NCI-H460 (cell line): ENCODE results near the gene PDGFRB. TPM values are rescaled to one million over a fixed set of nuclear protein-coding genes. Genes with fewer than 3 reads are reported as not detected.

ENCODE experiments used
- DNase-seq: peaks from one replicate; pipeline ENCODE4 v3.0.0-alpha.2; 2016; ENCODE audit warnings: low read depth; ENCODE audit errors: extremely low read depth
- total RNA-seq: library from RNA; depleted of rRNA; stranded (reverse); fragments of >200 nt; shearing (Covaris generic); gene quantifications from 2 replicates; pipeline ENCODE4 v1.2.3, GENCODE V29; 2014

The PDGFRB gene
- total RNA-seq, 1 experiment from 2014 or later = 2.4 TPM

GRCh38 chr5:150164211-150164980, 8.8 kb upstream of the PDGFRB start:
- DNase-seq = no peak

GRCh38 chr5:150163547-150164059, 8.0 kb upstream of the PDGFRB start:
- DNase-seq = no peak

GRCh38 chr5:150163035-150163434, 7.4 kb upstream of the PDGFRB start:
- DNase-seq = no peak

GRCh38 chr5:150162142-150162513, 6.5 kb upstream of the PDGFRB start:
- DNase-seq = no peak

- DNase-seq = peak; percentile 89
Observed at GRCh38 chr5:150161242-150162141, 5.8 kb upstream of the PDGFRB start.

- DNase-seq = no peak
Observed at GRCh38 chr5:150160448-150161081, 4.9 kb upstream of the PDGFRB start.

GRCh38 chr5:150159741-150160179, 4.1 kb upstream of the PDGFRB start:
- no peak for DNase-seq

- no peak for DNase-seq
Observed at GRCh38 chr5:150159031-150159430, 3.4 kb upstream of the PDGFRB start.

GRCh38 chr5:150158170-150158949, 2.7 kb upstream of the PDGFRB start:
- DNase-seq = no peak

- no peak for DNase-seq
Observed at GRCh38 chr5:150157168-150157567, 1.5 kb upstream of the PDGFRB start.

GRCh38 chr5:150156540-150156939, 895 bp upstream of the PDGFRB start:
- DNase-seq = no peak

- no peak for DNase-seq
Observed at GRCh38 chr5:150156027-150156368, 353 bp upstream of the PDGFRB start.

- DNase-seq = no peak
Observed at GRCh38 chr5:150154618-150155128, 972 bp downstream of the PDGFRB start.

GRCh38 chr5:150153957-150154617, 1.6 kb downstream of the PDGFRB start:
- no peak for DNase-seq

GRCh38 chr5:150153483-150153882, 2.2 kb downstream of the PDGFRB start:
- DNase-seq = no peak

- DNase-seq = no peak
Observed at GRCh38 chr5:150152636-150153462, 2.8 kb downstream of the PDGFRB start.

GRCh38 chr5:150149618-150150017, 6.0 kb downstream of the PDGFRB start:
- DNase-seq = no peak

GRCh38 chr5:150148117-150148927, 7.3 kb downstream of the PDGFRB start:
- no peak for DNase-seq
